GM12872 (cell line): ENCODE data around the gene GRAMD1B.

ENCODE experiments used
- TF ChIP-seq, protein P1 (sequence below): IDR thresholded peaks from 3 replicates; pipeline ENCODE4 v1.5.1; 2011; ENCODE audit warnings: low read depth, mild to moderate bottlenecking, low read length, moderate library complexity; ENCODE audit not compliant: insufficient read depth

The GRAMD1B gene

DNA sequence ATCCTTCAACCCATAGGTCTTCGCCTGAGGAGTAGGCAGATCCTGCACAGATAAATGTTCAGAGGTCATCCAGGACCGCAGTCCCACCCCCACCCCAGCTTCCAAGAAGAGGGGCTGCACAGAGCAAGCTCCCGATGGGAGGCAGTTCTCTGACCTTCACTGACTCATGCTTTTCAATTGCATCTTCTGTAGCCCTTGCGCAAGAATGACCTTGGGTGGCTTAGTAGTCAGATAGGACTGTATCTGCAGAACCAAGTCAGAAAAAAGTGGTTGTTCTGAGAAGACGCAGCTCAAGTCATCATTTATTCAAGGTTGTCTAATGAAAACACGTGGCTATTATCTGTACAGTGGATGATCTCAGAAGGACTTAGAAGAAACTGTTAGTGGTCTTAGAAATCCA lies 16.4 kb upstream of the GRAMD1B start:
- TF ChIP-seq, protein P1, sequence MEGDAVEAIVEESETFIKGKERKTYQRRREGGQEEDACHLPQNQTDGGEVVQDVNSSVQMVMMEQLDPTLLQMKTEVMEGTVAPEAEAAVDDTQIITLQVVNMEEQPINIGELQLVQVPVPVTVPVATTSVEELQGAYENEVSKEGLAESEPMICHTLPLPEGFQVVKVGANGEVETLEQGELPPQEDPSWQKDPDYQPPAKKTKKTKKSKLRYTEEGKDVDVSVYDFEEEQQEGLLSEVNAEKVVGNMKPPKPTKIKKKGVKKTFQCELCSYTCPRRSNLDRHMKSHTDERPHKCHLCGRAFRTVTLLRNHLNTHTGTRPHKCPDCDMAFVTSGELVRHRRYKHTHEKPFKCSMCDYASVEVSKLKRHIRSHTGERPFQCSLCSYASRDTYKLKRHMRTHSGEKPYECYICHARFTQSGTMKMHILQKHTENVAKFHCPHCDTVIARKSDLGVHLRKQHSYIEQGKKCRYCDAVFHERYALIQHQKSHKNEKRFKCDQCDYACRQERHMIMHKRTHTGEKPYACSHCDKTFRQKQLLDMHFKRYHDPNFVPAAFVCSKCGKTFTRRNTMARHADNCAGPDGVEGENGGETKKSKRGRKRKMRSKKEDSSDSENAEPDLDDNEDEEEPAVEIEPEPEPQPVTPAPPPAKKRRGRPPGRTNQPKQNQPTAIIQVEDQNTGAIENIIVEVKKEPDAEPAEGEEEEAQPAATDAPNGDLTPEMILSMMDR = no peak

DNA sequence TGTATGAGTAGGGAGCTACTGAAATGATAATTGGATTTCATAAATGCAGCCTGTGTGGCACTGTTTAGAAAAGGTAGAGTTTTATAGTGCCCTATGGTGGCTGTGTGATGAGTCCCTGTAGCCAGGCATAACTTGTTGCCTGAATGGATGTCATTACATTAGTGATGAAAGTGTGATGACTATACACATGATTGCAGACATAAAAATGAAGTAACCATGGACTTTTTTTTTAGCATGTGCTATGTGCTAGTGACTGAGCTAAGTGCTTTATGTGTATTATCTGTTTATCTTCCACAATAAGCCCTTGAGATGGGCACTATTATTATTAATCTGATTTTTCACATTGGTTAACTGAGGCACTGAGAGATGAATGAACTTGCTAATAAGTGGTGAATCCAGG lies 13.5 kb upstream of the GRAMD1B start:
- TF ChIP-seq, protein P1 = no peak

DNA sequence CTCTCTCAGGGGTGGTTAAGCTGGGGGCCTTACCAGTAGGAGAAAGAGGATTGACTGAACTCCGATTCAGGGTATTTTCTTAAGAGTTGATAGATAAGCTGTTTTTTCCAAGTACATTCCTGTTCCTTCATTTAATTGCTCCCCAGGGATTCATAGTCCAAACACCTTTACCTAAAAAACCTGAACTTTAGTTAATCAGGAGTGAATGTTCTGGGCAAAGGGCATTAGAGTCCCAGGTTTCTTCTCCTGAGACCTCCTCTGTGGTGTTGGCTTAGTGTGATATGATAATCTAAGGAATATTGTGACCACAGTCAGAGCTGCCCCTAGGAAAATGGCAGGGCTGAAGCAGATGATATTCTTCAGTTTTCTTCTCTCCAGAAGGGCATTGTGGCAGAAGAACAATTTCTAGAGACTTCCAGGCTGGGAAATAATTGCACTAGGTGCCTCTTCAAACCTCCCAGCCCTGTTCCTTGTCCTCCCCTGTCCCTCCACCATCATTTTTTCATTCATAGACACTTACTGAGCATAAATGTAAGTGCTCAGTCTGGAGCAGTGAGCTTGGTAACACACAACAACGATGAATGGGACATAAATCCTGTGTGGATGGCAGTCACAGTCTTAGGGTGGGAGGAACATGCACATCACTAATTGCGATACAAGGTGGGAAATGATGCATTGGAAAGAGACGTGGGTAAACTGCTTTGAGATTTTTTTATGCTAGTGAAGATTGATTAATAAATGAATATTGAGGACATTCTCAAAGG lies 11.5 kb upstream of the GRAMD1B start:
- TF ChIP-seq, protein P1 = no peak

DNA sequence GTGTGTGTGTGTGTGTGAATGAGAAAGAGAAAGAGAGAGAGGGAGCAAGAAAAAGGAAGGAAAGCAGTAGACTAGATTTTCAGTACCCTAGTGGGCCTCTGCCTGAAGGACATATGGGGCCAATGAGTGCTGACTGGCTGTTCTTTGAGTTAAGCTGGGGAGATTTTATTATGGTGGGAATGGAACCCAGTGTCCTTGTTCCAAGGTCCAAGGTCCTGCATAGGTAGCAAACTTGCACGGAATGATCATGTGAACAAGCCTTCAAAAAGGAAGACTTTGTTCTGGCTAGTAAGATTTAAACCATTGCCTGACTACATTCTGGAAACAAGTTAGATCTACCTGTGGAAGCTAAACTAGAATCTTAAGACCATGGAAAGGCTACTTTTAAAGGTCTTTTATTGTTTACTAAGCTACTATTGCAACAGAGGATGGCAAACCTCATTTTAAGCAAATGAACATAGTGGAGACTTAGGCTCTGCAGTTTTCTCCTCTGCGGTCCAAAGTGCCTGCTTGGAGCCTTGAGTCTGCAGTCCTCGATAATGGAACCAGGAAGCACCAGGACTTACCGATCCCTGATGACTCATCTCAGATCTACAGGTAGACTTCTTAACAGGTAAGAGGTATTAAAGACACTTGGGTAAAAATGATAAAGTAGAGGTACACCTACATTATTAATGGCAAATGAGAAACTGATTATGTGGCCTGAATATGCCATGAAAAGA lies 10.2 kb upstream of the GRAMD1B start:
- TF ChIP-seq, protein P1 = no peak

DNA sequence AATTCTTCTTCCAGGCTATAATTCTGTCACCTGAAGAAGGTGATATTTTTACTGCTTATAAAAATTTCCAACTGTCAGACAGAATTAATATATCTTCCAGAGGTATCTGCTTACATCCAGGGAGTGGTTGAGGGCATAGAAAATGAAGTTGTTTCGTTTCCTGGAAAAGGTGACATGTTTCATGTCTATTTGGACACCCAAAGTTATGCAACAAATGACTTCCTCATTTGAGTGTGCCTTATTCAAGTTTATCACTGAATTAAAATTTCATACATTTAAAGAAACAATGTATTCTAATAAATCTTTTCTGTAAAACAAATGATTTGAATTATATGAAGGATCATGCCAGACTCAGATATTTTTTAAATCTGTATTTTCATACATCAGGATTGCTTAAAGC lies 8.5 kb upstream of the GRAMD1B start:
- TF ChIP-seq, protein P1 = no peak

DNA sequence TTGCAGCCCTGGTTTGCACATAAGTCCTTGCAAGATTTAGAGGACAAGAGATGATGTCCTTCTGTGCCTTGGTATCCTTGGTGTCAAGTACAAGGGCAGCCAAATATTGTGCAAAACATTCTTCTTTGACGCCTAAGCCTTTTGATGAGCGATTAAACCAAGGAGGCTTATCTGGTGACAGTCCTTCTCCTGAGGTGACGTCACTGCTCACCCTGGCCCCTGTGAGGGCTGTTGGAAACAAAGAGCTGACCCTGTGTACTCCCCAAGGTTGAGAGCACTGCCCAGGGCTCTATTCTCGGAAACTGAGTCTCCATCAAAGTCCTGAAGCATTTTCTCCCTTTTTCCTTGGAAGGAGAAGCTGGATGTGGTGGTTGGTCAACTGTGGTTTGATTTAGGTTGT lies 4.7 kb upstream of the GRAMD1B start:
- TF ChIP-seq, protein P1 = no peak

DNA sequence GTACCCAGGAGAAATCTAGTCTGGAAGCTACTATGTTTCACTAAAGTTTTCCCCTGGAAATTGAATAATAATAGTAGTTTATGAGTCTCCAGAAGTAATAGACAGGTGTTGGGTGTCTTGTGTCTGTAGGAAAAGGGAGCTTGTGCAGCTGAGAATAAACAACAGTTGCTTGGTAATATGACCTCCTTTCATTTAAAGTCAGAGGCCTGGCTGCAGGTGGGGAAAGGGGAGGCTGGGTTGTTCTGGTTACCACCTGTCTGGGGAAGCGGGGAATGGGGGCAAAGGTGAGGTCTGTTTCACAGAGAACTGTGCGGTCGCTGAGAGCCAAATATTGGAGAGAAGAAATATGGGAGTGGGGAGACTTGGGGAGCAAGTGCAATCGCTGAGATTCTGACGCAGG lies 3.3 kb upstream of the GRAMD1B start:
- TF ChIP-seq, protein P1 = no peak
